Bronchial epithelial cell (primary cell): ENCODE measurements around the gene SH3GL1. TPM values are rescaled to one million over a fixed set of nuclear protein-coding genes. Genes with fewer than 3 reads are reported as not detected.
A peak's percentile ranks its signal among the peaks of the same experiment; 100 is the strongest.

Source experiments
- DNase-seq: peaks from one replicate; pipeline ENCODE4 v3.0.0-alpha.2; 2010; ENCODE audit warnings: low read depth
- FAIRE-seq: peaks from 2 replicates; lab custom pipeline; 2011; peaks lifted over from hg19 to GRCh38; lab: Jason Lieb, UNC
- H3K27me3 ChIP-seq: 2 replicates; pipeline ENCODE4 v1.5.1; 2011; ENCODE audit warnings: low read length; ENCODE audit not compliant: control insufficient read depth, insufficient read depth
- H3K36me3 ChIP-seq: 2 replicates; pipeline ENCODE4 v1.5.1; 2011; ENCODE audit warnings: low read length; ENCODE audit not compliant: control insufficient read depth, insufficient read depth
- H3K4me3 ChIP-seq: 2 replicates; pipeline ENCODE4 v1.5.1; 2011; ENCODE audit warnings: mild to moderate bottlenecking, low read depth, low read length, control low read depth
- total RNA-seq: library from RNA; depleted of rRNA; stranded (reverse); fragments of >200 nt; gene quantifications from 2 replicates; pipeline ENCODE4 v1.2.1, GENCODE V29; 2014
- TF ChIP-seq, protein P1 (sequence below): IDR thresholded peaks from 2 replicates; pipeline ENCODE4 v1.5.1; 2011; ENCODE audit warnings: mild to moderate bottlenecking, moderate library complexity, low read length, control low read depth, inconsistent platforms; ENCODE audit not compliant: insufficient read depth, severe bottlenecking

SH3GL1 gene, protein sequence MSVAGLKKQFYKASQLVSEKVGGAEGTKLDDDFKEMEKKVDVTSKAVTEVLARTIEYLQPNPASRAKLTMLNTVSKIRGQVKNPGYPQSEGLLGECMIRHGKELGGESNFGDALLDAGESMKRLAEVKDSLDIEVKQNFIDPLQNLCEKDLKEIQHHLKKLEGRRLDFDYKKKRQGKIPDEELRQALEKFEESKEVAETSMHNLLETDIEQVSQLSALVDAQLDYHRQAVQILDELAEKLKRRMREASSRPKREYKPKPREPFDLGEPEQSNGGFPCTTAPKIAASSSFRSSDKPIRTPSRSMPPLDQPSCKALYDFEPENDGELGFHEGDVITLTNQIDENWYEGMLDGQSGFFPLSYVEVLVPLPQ
- 23.4 and 55.3 TPM in 2 replicates for total RNA-seq

DNA sequence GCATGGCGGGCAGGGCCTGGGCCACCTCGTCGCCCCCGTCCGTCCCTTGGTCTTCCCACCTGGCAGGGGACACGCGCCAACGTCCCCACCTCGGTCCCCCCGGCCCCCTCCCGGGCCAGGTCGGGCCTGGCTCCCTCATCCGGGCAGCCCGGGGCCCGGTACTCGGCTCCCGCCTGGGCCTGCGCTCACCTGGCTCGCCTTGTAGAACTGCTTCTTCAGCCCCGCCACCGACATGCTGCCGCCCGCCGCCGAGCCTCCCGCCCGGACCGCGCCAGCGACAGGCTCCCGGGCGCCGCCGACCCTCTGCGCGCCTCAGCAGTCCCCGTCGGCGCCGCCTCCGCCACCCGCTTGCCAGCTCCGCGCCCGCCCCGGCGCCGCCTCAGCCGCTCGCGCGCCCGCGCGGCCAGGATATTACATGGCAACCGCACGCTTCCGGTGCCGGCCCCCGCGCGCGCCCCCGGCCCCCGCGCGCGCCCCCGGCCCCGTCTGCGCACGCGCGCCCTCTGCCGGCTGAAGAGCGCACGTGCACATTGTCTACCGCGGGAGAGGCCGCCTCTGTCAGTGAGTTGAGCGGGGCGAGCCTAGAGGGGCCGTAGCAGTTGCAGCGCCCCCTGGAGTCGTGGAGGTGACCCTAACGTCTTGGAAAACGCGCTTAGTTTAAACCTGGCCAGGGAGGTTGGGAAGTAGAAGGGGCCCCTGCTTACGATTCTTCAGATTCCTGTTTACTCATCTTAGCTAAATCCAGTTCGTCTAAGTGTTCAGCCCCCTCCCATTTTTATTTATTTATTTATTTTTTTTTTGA is at the start of gene SH3GL1:
Gene SH3GL1, minus strand, starts transcription at position 413 of the 802 bp plus-strand sequence. Its CDS starts 179 bp downstream, at position 234.
- DNase-seq (peak; percentile 65), FAIRE-seq (no peak)
- TF ChIP-seq, protein P1, sequence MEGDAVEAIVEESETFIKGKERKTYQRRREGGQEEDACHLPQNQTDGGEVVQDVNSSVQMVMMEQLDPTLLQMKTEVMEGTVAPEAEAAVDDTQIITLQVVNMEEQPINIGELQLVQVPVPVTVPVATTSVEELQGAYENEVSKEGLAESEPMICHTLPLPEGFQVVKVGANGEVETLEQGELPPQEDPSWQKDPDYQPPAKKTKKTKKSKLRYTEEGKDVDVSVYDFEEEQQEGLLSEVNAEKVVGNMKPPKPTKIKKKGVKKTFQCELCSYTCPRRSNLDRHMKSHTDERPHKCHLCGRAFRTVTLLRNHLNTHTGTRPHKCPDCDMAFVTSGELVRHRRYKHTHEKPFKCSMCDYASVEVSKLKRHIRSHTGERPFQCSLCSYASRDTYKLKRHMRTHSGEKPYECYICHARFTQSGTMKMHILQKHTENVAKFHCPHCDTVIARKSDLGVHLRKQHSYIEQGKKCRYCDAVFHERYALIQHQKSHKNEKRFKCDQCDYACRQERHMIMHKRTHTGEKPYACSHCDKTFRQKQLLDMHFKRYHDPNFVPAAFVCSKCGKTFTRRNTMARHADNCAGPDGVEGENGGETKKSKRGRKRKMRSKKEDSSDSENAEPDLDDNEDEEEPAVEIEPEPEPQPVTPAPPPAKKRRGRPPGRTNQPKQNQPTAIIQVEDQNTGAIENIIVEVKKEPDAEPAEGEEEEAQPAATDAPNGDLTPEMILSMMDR = peak; percentile 98
- Histone ChIP-seq H3K36me3 (peaks cover 9% of the 10 kb centered on the region), H3K27me3 (no peaks in the 10 kb centered on the region), H3K4me3 (peak within 1 kb of the TSS; percentile 93)

DNA sequence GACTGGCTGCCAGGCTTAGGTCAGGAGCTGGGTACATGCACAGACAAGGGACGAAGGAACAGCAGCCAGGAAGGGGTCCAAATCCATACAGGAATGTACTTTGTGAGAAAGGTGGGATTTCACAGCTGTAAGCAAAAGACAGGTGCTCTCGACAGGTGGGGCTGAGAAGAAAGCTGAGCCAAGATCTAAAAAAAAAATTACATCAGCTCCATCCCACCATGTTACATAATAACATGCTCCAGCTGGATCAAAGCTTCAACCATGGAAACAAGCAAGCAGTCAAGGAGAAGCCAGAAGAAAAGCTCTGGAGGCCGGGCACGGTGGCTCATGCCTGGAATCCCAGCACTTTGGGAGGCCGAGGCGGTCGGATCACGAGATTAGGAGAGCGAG is 49.3 kb upstream of the SH3GL1 start:
- H3K36me3 ChIP-seq = peaks cover 55% of the 10 kb centered on the region
- FAIRE-seq = no peak
- TF ChIP-seq, protein P1 = no peak

DNA sequence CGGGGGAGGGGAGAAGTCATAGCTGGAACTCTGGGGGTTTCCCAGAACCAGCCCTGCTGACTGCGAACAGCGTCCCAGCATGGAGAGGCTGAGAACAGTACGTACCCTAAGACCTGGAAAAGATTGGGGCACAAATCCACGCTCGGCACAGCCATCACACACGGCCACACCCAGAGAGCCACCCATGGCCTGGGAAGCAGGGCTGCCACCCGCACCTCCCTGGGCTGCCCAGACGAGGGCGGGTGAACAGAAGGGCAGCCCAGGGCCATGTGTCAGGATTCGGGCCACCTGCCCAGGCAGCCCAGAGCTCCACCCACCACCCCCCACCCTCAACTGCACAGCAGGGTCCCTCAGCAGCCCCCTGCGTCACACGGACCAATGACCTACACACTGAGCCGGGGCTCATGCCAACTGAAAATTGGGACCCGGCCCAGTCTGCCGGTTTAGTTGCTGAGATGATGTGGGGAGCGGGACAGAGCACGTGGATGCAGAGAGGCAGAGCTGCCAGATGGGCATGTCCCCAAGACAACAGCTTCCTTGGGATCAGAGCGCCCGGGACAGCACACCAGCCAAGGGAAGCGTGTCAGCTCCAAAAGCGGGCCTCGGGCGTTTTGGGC is 48.8 kb upstream of the SH3GL1 start:
- DNase-seq (no peak), FAIRE-seq (no peak)
- Histone ChIP-seq H3K4me3 (no peak overlapping the region), H3K27me3 (no peaks in the 10 kb centered on the region), H3K36me3 (peaks cover 54% of the 10 kb centered on the region)
- TF ChIP-seq, protein P1 = no peak

More for the DNA sequence above, 49.3 kb upstream of the SH3GL1 start:
- DNase-seq = no peak
- no peaks in the 10 kb centered on the region for H3K27me3 ChIP-seq
- no peak overlapping the region for H3K4me3 ChIP-seq

DNA sequence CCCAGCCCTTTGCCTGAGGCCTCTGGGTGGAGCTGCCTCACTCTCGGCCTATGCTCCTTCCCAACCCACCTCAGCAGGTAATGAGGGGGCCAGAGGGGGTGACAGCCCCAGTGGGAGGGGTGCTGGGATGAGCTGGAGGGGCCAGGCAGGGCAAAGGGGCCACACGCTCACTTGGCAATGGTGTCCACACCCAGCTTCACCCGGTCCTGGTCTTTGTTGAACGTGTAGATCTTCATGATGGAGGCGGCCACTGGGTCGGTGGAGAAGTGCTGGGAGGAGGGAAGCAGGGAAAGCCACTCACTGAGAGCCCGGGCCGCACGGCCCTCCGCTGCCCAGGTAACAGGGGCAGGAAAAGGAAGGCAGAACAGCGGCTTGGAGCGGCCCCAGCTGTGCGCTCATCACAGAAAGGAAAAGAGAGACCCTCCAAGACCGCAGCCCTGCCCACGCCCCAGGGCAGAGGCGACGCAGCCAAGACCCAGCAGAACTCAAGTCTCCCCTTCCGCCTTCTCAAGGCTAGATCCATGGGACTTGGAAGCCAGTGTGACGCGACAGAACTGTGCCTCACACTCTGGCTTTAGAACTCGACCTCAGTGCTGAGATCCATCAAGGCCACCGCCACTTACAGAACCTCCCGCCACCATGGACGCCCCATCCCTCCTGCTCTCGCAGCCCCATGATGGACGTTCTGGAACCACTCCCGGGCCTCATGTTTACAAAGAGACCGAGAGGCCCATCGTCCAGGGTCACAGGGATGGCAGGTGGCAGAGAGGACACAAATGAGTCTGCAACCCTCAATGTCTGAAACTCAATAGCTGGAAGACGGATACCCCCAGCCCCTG is 48.0 kb upstream of the SH3GL1 start:
- no peaks in the 10 kb centered on the region for H3K27me3 ChIP-seq
- peaks cover 47% of the 10 kb centered on the region for H3K36me3 ChIP-seq
- DNase-seq = no peak
- H3K4me3 ChIP-seq = no peak overlapping the region
- FAIRE-seq = no peak
- TF ChIP-seq, protein P1 = no peak
